Fibroblast of the aortic adventitia (primary cell): Measurements from ENCODE around the gene NBR1. TPM values are rescaled to one million over a fixed set of nuclear protein-coding genes. Genes with fewer than 3 reads are reported as not detected.
"Not testable (repeated sequence)": the region's sequence is repeated elsewhere in the genome, so short reads cannot be mapped to it uniquely, and the experiment has no call there.

Experiments used
- DNase-seq: peaks from one replicate; pipeline ENCODE4 v3.0.0-alpha.2; 2010; ENCODE audit warnings: low read depth
- H3K4me3 ChIP-seq: 2 replicates; pipeline ENCODE4 v1.5.1; 2011; ENCODE audit warnings: low read depth, mild to moderate bottlenecking, control low read depth, low read length, moderate library complexity
- total RNA-seq: library from RNA; depleted of rRNA; stranded (reverse); fragments of >200 nt; gene quantifications from 2 replicates; pipeline ENCODE4 v1.2.3, GENCODE V29; 2012; ENCODE audit warnings: low replicate concordance
- TF ChIP-seq, protein P1 (sequence below): IDR thresholded peaks from 2 replicates; pipeline ENCODE4 v1.5.1; 2011; ENCODE audit warnings: mild to moderate bottlenecking, low read length, control low read depth, inconsistent platforms; ENCODE audit not compliant: insufficient read depth

NBR1 gene
- total RNA-seq, 1 donor, result 111 TPM

DNA sequence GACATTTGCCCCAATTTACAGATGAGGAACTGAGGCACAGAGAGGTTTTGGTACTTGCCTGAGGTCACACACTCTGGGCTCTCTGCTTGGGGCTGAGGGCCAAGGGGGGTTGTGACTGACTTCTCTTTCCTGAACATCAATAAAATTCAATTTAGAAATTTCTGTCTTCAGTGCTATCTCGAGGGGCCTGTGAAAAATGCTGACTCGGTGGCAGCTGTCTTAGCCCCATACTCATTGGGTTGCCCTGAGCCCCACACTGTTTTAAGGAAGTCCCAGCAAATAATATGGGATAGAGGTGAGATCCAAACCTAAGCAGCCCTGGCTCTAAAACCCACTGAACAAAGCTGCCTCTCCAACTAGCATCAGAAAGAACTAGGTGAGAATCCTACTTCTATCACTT is 38.9 kb upstream of the NBR1 start:
- DNase-seq, result no peak
- no peak overlapping the region for H3K4me3 ChIP-seq

DNA sequence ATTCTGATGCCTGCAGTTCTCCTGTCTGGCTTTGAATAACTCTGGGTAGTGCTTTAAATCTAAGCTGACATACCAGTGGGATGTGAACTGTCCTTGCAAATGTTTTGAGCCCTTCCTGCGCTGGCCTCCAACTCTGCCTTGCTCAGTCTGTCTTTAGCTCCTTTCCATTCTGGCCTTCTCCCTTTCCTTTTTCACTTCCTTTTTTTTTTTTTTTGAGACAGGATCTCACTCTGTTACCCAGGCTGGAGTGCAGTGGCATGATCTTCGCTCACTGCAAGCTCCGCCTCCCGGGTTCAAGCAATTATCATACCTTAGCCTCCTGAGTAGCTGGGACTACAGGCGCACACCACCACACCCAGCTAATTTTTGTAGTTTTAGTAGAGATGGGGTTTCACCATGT is 37.6 kb upstream of the NBR1 start:
- H3K4me3 ChIP-seq, DNase-seq: not testable (repeated sequence)

More for the DNA sequence above, 38.9 kb upstream of the NBR1 start:
- TF ChIP-seq, protein P1, sequence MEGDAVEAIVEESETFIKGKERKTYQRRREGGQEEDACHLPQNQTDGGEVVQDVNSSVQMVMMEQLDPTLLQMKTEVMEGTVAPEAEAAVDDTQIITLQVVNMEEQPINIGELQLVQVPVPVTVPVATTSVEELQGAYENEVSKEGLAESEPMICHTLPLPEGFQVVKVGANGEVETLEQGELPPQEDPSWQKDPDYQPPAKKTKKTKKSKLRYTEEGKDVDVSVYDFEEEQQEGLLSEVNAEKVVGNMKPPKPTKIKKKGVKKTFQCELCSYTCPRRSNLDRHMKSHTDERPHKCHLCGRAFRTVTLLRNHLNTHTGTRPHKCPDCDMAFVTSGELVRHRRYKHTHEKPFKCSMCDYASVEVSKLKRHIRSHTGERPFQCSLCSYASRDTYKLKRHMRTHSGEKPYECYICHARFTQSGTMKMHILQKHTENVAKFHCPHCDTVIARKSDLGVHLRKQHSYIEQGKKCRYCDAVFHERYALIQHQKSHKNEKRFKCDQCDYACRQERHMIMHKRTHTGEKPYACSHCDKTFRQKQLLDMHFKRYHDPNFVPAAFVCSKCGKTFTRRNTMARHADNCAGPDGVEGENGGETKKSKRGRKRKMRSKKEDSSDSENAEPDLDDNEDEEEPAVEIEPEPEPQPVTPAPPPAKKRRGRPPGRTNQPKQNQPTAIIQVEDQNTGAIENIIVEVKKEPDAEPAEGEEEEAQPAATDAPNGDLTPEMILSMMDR, result no peak

DNA sequence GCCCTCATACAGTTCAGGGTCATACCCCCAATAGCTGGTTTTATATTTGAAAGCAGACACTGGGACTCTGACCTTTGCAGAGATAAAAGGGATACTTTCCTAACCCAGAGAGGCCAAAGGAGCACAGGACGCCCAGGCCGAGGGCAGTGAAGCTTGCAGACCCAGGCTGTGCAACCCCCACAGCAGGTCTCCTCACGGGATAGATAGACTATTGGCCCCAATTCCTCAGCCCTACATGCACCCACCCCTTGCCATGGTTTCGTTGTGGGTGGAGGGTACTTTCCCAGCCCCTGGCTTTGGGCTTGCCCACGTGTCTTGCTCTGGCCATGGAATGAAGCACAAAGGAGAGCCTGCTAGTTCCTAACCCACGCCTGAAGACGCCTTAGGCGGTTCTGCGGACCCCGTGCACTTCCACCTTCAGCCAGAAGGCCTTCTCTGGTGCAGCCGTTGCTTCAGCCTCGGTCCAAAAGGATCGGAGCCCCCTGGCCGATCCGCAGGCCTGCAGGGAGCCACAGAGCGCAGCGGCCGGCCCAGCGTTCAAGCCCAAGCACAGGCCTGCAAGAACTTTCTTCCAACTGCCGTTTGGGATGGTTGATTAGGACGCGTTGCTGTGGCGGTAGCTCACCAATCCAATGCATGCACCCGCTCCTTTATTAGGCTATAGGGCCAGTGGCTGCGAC is 36.1 kb upstream of the NBR1 start:
- TF ChIP-seq, protein P1, result no peak
- DNase-seq, result no peak
- H3K4me3 ChIP-seq, result no peak overlapping the region

DNA sequence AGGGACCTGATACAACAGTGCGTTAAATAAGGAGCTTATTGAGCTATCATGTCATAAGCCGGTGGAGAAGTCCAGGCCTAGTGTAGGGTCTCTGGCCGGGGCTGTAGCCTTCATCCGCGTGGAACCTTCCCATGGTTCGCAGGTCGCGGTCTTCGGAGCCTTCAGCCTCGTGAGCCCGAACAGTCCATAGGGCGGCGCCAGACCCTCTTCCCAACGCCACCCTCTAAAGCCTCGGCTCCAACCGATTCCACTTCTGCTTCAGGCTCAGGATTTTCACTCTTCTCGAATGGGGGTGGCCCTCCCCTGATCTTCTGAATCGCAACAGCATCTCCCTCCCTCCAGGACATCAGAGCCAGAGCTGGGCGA is 35.6 kb upstream of the NBR1 start:
- DNase-seq, result no peak
- TF ChIP-seq, protein P1, result no peak
- no peak overlapping the region for H3K4me3 ChIP-seq

DNA sequence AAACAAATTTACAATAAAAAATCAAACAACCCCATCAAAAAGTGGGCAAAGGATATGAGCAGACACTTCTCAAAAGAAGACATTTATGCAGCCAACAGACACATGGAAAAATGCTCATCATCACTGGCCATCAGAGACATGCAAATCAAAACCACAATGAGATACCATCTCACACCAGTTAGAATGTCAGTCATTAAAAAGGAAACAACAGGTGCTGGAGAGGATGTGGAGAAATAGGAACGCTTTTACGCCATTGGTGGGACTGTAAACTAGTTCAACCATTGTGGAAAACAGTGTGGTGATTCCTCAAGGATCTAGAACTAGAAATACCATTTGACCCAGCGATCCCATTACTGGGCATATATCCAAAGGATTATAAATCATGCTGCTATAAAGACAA is 34.4 kb upstream of the NBR1 start:
- DNase-seq, H3K4me3 ChIP-seq: not testable (repeated sequence)

DNA sequence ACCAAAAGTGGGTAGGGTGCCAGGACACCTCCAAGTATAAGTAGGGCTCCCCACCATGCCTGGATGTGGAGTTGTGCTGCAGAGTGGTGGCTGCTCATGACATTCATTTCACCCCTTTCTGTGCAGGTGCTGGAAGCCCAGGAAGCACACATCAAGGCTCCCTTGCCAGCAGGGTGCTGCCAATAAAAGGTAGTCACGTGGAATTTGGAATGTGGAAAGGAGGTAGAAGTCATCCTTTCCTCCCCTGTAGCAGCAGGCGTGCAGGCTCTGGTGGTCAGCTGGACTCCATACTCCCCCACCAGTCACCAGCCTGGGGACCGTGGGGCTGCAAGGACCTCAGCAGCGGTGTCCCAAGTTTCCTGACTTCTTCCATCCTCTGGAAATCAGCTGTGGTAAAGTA is 32.5 kb upstream of the NBR1 start:
- not testable (repeated sequence) for DNase-seq, H3K4me3 ChIP-seq

DNA sequence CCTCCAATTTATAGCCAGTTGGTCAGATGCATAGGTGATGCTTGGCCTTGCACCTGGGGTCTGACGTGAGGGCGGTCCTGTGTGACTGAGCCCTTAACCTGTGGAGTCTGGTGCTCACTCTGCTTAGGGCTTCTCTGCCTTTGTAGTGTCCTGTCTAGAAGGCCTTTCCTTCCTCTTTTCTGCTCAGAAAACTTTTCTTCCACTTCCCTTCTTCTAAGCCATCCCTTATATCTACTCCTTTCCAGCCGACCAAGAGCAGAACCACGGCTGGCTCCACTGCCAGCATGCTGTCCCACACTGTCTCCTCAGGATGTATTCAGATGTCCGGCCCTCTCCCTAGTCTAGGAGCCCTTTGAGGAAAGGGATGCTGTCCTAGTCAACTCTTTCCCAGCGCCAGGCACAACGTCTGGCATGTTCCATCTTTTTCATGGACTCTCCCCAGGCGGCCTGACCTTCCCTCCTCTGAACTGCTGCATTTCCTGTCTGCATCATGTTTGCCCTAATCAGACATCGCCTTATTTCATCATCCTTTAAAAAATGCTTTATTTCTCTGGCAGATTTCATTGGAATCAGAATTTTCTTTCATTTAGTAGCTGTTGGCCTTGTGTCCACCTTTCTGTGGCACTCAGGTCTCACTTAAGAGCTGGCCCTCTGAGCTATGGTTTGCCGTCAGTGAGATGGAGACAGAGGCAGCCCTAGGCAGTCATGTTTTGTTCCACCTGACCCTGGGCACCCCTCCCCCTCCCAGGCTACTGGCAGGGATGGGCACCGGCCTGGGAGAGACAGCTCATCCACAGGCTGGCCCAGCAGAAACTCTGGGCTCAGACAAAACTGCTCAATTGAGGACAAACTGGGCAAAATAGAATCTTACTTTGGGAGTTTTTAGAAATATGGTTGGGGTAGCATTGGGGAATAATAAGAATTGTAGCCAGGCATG is 30.4 kb upstream of the NBR1 start:
- H3K4me3 ChIP-seq, result no peak overlapping the region
- TF ChIP-seq, protein P1, result no peak
- DNase-seq, result no peak

DNA sequence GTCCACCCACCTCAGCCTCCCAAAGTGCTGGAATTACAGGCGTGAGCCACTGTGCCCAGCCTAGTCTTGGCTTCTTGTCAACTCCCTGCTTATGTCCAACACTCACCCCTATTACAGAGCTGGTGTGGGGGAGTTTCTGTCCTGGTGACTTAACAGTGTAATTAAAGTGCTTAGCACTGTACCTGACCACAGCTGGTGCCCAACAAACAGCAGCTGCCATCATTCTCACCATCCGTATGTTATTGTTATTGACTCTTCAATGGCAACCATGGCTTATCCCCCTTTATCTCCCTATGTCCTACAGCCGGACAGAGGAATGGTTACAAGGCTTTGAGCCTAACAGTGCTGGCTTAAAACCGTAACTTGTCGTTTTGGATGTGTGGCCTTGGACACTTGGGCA is 28.9 kb upstream of the NBR1 start:
- DNase-seq, result no peak
- H3K4me3 ChIP-seq, result no peak overlapping the region
- TF ChIP-seq, protein P1, result no peak
